Chondrocyte (in vitro differentiated cells): ENCODE measurements around the gene TMEM225B. TPM values are rescaled to one million over a fixed set of nuclear protein-coding genes. Genes with fewer than 3 reads are reported as not detected.

ENCODE experiments used
- total RNA-seq: library from RNA; stranded (reverse); gene quantifications from 3 replicates; pipeline ENCODE4 v1.2.1, GENCODE V29; 2021

Gene TMEM225B
- total RNA-seq, 1 donor from 2014 or later: 0.75 TPM

Other genes starting within 250 kb of the TMEM225B start
- 120 to 134 TPM (median 130 TPM) in 3 replicates for gene ARPC1B, start 223.5 kb upstream of the TMEM225B start, total RNA-seq
- gene PDAP1, start 189.7 kb upstream of the TMEM225B start, total RNA-seq: 91.2 to 101 TPM (median 92.2 TPM) in 3 replicates
- gene BUD31, start 189.3 kb upstream of the TMEM225B start, total RNA-seq: 88.3 to 120 TPM (median 108 TPM) in 3 replicates
- gene PTCD1, start 159.5 kb upstream of the TMEM225B start, total RNA-seq: 4.4 to 5.8 TPM (median 5.4 TPM) in 3 replicates
- gene CPSF4, start 159.3 kb upstream of the TMEM225B start, total RNA-seq: 25.4 to 36.6 TPM (median 29.0 TPM) in 3 replicates
- 225 to 264 TPM (median 239 TPM) in 3 replicates for gene ATP5MF, start 132.1 kb upstream of the TMEM225B start, total RNA-seq
- 7.3 to 15.2 TPM (median 10.0 TPM) in 3 replicates for gene ZNF789, start 125.4 kb upstream of the TMEM225B start, total RNA-seq
- gene ZNF394, start 98.0 kb upstream of the TMEM225B start, total RNA-seq: 13.9 to 21.2 TPM (median 15.7 TPM) in 3 replicates
- 11.5 to 12.4 TPM (median 11.5 TPM) in 3 replicates for gene ZKSCAN5, start 93.6 kb upstream of the TMEM225B start, total RNA-seq
- gene FAM200A, start 46.2 kb upstream of the TMEM225B start, total RNA-seq: 3.3 to 5.1 TPM (median 3.9 TPM) in 3 replicates
- gene ZNF655, start 39.6 kb upstream of the TMEM225B start, total RNA-seq: 38.8 to 45.3 TPM (median 41.6 TPM) in 3 replicates
- gene ZSCAN25, start 18.7 kb downstream of the TMEM225B start, total RNA-seq: 10.4 to 19.9 TPM (median 14.1 TPM) in 3 replicates
- gene CYP3A5, start 81.7 kb downstream of the TMEM225B start, total RNA-seq: not detected in 3 replicates
- not detected in 3 replicates for gene CYP3A7, start 136.9 kb downstream of the TMEM225B start, total RNA-seq
- not detected in 3 replicates for gene CYP3A4, start 185.9 kb downstream of the TMEM225B start, total RNA-seq
- not detected in 3 replicates for gene CYP3A43, start 229.7 kb downstream of the TMEM225B start, total RNA-seq